Activated B cell treated with CpG ODN at 0.5 μM for 24 hours (primary cell): ENCODE results near the gene NDUFAF2. TPM values are rescaled to one million over a fixed set of nuclear protein-coding genes. Genes with fewer than 3 reads are reported as not detected.

Experiments used
- ATAC-seq: fragments of 200-7000 bp; cut with Tn5 transposase; one replicate; pipeline ENCODE4 v1.10.0; 2021; ENCODE audit warnings: low read depth, mild to moderate bottlenecking, moderate library complexity
- CTCF ChIA-PET: fragments of 350-600 bp; sonication (Branson Sonifier 250); formaldehyde crosslinking; loops from one replicate; lab custom pipeline; 2021; ENCODE audit warnings: antibody characterized with exemption; lab: Charles Lee
- POLR2A ChIA-PET: fragments of 350-600 bp; sonication (Branson Sonifier 250); formaldehyde crosslinking; loops from one replicate; lab custom pipeline; 2021; ENCODE audit warnings: antibody characterized with exemption; lab: Charles Lee
- DNase-seq: peaks from one replicate; pipeline ENCODE4 v3.0.0; 2022
- H3K27ac Mint-ChIP-seq: one replicate; pipeline ENCODE4 v1.8.0; 2020; ENCODE audit warnings: mixed read lengths
- H3K27me3 Mint-ChIP-seq: one replicate; pipeline ENCODE4 v1.8.0; 2021; ENCODE audit warnings: mixed read lengths
- H3K36me3 Mint-ChIP-seq: one replicate; pipeline ENCODE4 v1.8.0; 2021; ENCODE audit warnings: low read depth, mixed read lengths
- H3K4me1 Mint-ChIP-seq: one replicate; pipeline ENCODE4 v1.8.0; 2021; ENCODE audit warnings: mixed read lengths
- H3K4me3 Mint-ChIP-seq: one replicate; pipeline ENCODE4 v1.8.0; 2020; ENCODE audit warnings: mild to moderate bottlenecking, mixed read lengths
- H3K9me3 Mint-ChIP-seq: one replicate; pipeline ENCODE4 v1.8.0; 2020; ENCODE audit warnings: mixed read lengths
- CTCF ChIP-seq: fragments of 200-600 bp; IDR thresholded peaks from one replicate; pipeline ENCODE4 v1.8.0; 2022; ENCODE audit warnings: antibody characterized with exemption, mild to moderate bottlenecking
- intact Hi-C: fragments of 100-400 bp; cut with micrococcal nuclease; formaldehyde crosslinking; loops from one replicate; pipeline ENCODE4 v1.15.1; 2024
- total RNA-seq: library from RNA; stranded (reverse); gene quantifications from 2 replicates; pipeline ENCODE4 v1.2.3, GENCODE V29; 2022

Gene NDUFAF2
- total RNA-seq, 1 donor from 2014 or later = 13.1 TPM

GRCh38 chr5:61044545-61044944 lies 99.5 kb downstream of the NDUFAF2 start:
- Mint-ChIP-seq H3K4me1 (no peaks in the 10 kb centered on the region), H3K27me3 (no peaks in the 10 kb centered on the region), H3K27ac (no peak overlapping the region), H3K4me3 (no peak overlapping the region), H3K9me3 (peaks cover 2% of the 10 kb centered on the region), H3K36me3 (peaks cover 10% of the 10 kb centered on the region)
- ATAC-seq (no peak), DNase-seq (no peak)
- TF ChIP-seq CTCF = no peak
- ChIA-PET CTCF (no interaction called here), POLR2A (no interaction called here)
- intact Hi-C loops = no loop called here

- ChIA-PET CTCF (no interaction called here), POLR2A (no interaction called here)
- peaks cover 2% of the 10 kb centered on the region for H3K9me3 Mint-ChIP-seq
- no peak overlapping the region for H3K4me3 Mint-ChIP-seq
- ATAC-seq (no peak), DNase-seq (no peak)
- no peak overlapping the region for H3K27ac Mint-ChIP-seq
- no peak for TF ChIP-seq CTCF
- H3K36me3 Mint-ChIP-seq = peaks cover 11% of the 10 kb centered on the region
- H3K27me3 Mint-ChIP-seq = no peaks in the 10 kb centered on the region
- H3K4me1 Mint-ChIP-seq = no peaks in the 10 kb centered on the region
- intact Hi-C loops = no loop called here
These were observed 102.3 kb downstream of the NDUFAF2 start for GRCh38 chr5:61047346-61047745.

GRCh38 chr5:61048534-61048933 lies 103.5 kb downstream of the NDUFAF2 start:
- no peaks in the 10 kb centered on the region for H3K4me1 Mint-ChIP-seq
- H3K27me3 Mint-ChIP-seq = no peaks in the 10 kb centered on the region
- intact Hi-C loops = no loop called here
- ChIA-PET CTCF (interaction anchor here (1.4 kb wide), 1 partner anchor 610 kb away, joined by 3 read pairs; no protein-coding TSS in a partner anchor), POLR2A (interaction anchor here (0.5 kb wide), 1 partner anchor 232 kb away, joined by 5 read pairs; no protein-coding TSS in a partner anchor)
- H3K36me3 Mint-ChIP-seq = peaks cover 8% of the 10 kb centered on the region
- ATAC-seq = no peak
- peaks cover 2% of the 10 kb centered on the region for H3K9me3 Mint-ChIP-seq
- no peak for DNase-seq
- no peak for TF ChIP-seq CTCF
- H3K27ac Mint-ChIP-seq = no peak overlapping the region
- no peak overlapping the region for H3K4me3 Mint-ChIP-seq

GRCh38 chr5:61050292-61050691 lies 105.3 kb downstream of the NDUFAF2 start:
- DNase-seq (no peak), ATAC-seq (no peak)
- H3K36me3 Mint-ChIP-seq = peaks cover 7% of the 10 kb centered on the region
- H3K9me3 Mint-ChIP-seq = no peaks in the 10 kb centered on the region
- no peak overlapping the region for H3K4me3 Mint-ChIP-seq
- TF ChIP-seq CTCF = no peak
- ChIA-PET CTCF (no interaction called here), POLR2A (no interaction called here)
- intact Hi-C loops = no loop called here
- no peaks in the 10 kb centered on the region for H3K4me1 Mint-ChIP-seq
- no peak overlapping the region for H3K27ac Mint-ChIP-seq
- H3K27me3 Mint-ChIP-seq = no peaks in the 10 kb centered on the region

GRCh38 chr5:61051267-61051666 lies 106.3 kb downstream of the NDUFAF2 start:
- H3K27ac Mint-ChIP-seq = no peak overlapping the region
- H3K9me3 Mint-ChIP-seq = no peaks in the 10 kb centered on the region
- H3K4me3 Mint-ChIP-seq = no peak overlapping the region
- no peak for ATAC-seq
- no peak for DNase-seq
- no peaks in the 10 kb centered on the region for H3K27me3 Mint-ChIP-seq
- H3K36me3 Mint-ChIP-seq = peaks cover 4% of the 10 kb centered on the region
- no peak for TF ChIP-seq CTCF
- intact Hi-C loops = no loop called here
- CTCF ChIA-PET = interaction anchor here (9.7 kb wide), 1 partner anchor 608 kb away, joined by 112 read pairs; no protein-coding TSS in a partner anchor
- no peaks in the 10 kb centered on the region for H3K4me1 Mint-ChIP-seq
- POLR2A ChIA-PET = no interaction called here
